ENCODE measurements around the gene ZNF287. TPM values are rescaled to one million over a fixed set of nuclear protein-coding genes. Genes with fewer than 3 reads are reported as not detected.

ZNF287 gene
- total and polyA plus RNA-seq, 7 donors: 1.5 to 10.0 (median 4.3) TPM

DNA sequence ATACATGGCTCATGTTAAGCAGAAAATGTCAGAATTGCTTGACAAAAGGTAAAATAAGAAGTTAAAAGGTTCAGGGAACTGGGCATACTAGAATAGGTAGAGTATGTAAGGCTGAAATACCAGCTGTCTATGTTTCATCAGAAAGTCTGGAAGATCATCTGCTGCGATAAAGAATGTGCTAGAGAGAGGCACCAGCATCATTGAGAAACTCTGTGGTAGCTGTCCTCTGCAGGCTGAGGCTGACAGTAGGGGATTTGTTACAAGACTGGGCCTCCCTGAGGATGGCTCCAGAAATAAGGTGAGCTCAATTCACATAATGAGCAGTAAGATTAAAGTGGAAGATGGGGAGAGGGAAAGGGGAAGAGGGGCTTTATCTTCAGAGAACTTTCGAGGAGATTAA lies 4.5 kb upstream of the ZNF287 start:
- no peaks in the 10 kb centered on the region for H3K27me3 ChIP-seq (ENCODE audit: insufficient read depth in 3 of 3, low read length in 2 of 3)
- DNase-seq: no peak
- H3K27ac ChIP-seq: no peak overlapping the region
- TF ChIP-seq, protein P1, sequence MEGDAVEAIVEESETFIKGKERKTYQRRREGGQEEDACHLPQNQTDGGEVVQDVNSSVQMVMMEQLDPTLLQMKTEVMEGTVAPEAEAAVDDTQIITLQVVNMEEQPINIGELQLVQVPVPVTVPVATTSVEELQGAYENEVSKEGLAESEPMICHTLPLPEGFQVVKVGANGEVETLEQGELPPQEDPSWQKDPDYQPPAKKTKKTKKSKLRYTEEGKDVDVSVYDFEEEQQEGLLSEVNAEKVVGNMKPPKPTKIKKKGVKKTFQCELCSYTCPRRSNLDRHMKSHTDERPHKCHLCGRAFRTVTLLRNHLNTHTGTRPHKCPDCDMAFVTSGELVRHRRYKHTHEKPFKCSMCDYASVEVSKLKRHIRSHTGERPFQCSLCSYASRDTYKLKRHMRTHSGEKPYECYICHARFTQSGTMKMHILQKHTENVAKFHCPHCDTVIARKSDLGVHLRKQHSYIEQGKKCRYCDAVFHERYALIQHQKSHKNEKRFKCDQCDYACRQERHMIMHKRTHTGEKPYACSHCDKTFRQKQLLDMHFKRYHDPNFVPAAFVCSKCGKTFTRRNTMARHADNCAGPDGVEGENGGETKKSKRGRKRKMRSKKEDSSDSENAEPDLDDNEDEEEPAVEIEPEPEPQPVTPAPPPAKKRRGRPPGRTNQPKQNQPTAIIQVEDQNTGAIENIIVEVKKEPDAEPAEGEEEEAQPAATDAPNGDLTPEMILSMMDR (IDR thresholded peaks at IDR 0.05): no peak
- intact Hi-C loops (cut with DNase I): no loop called here
- H3K36me3 ChIP-seq (ENCODE audit: insufficient read depth in 1 of 2, low read depth in 1 of 2): no peaks in the 10 kb centered on the region
- no peak overlapping the region for H3K4me3 ChIP-seq
- 71 to 75% (median 74%) methylated on average over 2 of the region's 2 CpGs for WGBS, 3 donors
- peaks cover 4% of the 10 kb centered on the region for H3K4me1 ChIP-seq
- H3K9me3 ChIP-seq: no peaks in the 10 kb centered on the region
- ATAC-seq: no peak

DNA sequence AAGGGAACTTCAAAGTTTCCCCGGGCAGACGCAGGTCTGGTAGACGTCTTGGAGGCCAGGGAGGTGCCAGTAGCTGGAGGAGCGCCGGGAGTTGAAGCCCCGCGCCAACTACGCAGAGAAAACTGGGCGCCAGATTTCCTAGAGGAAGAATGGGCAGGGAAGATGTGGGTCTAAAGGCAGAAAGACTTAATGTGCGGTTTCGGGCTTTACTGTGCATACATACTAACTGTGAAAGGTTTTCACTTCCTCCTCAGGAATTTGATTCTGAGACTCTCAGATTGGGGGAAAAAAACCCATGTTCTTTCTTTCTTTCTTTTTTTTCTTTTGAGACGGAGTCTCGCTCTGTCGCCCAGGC lies 331 bp upstream of the ZNF287 start:
- TF ChIP-seq, protein P1 (IDR thresholded peaks at IDR 0.05): no peak
- Histone ChIP-seq H3K9me3 (no peaks in the 10 kb centered on the region), H3K36me3 (ENCODE audit: insufficient read depth in 1 of 2, low read depth in 1 of 2) (peaks cover 0 to 26% of the 10 kb centered on the region in 2 donors), H3K4me1 (peaks cover 9% of the 10 kb centered on the region), H3K27me3 (ENCODE audit: insufficient read depth in 3 of 3, low read length in 2 of 3) (no peaks in the 10 kb centered on the region), H3K27ac (no peak overlapping the region), H3K4me3 (peak overlapping the region; percentile 98)
- intact Hi-C loops (cut with DNase I): no loop called here
- whole genome bisulfite sequencing, 3 donors: 21 to 23% (median 23%) methylated on average over 14 of the region's 14 CpGs
- no peak for DNase-seq
- ATAC-seq: no peak

DNA sequence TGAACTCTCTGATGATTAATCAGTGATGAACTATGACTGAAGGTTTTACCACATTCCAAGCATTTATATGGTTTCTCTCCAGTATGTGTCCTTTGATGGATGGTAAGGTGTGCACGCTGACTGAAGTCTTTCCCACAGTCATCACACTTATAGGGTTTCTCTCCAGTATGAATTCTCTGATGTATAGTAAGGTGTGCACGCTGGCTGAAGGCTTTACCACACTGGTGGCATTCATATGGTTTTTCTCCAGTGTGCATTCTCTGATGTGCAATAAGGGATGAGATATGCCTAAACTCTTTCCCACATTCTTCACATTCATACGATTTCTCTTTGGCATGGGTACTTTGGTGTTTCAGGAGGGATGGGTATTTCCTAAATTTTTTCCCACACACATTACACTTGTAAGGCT lies 16.4 kb downstream of the ZNF287 start:
- no peaks in the 10 kb centered on the region for H3K27me3 ChIP-seq (ENCODE audit: insufficient read depth in 3 of 3, low read length in 2 of 3)
- peaks cover 89% of the 10 kb centered on the region for H3K9me3 ChIP-seq
- H3K4me3 ChIP-seq: no peak overlapping the region
- peaks cover 19 to 43% of the 10 kb centered on the region in 2 donors for H3K36me3 ChIP-seq (ENCODE audit: insufficient read depth in 1 of 2, low read depth in 1 of 2)
- no peak overlapping the region for H3K27ac ChIP-seq
- TF ChIP-seq, protein P1 (IDR thresholded peaks at IDR 0.05): no peak
- DNase-seq: no peak
- no peak for ATAC-seq
- intact Hi-C loops (cut with DNase I): no loop called here
- WGBS, 3 donors: 97 to 98% (median 97%) methylated on average over 3 of the region's 3 CpGs
- H3K4me1 ChIP-seq: no peaks in the 10 kb centered on the region

DNA sequence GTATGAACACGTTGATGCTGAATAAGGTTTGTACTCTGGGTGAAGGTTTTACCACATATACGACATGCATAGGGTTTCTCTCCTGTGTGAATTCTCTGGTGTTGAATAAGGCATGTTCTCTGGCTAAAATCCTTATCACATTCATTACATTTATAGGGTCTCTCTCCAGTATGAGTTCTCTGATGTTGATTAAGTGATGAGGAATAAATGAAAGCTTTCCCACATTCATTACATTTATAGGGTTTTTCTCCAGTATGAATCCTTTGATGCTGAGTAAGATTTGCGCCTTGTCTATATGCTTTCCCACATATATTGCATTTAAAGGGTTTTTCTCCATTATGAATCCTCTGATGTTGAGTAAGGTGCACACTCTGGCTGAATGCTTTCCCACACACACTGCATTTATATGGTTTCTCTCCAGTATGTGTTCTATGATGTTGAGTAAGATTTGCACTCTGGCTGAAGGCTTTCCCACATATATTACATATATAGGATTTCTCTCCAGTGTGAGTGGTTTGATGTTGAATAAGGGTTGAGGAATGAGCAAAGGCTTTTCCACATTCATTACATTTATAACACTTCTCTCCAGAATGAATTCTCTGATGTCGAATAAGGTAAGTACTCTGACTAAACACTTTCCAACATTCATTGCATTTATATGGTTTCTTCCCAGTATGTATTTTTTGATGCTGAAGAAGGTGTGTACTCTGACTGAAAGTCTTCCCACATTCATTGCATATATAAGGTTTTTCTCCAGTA lies 16.9 kb downstream of the ZNF287 start:
- WGBS, 3 donors: 96 to 99% (median 97%) methylated on average over 4 of the region's 4 CpGs
- H3K9me3 ChIP-seq: peaks cover 89% of the 10 kb centered on the region
- no peaks in the 10 kb centered on the region for H3K27me3 ChIP-seq (ENCODE audit: insufficient read depth in 3 of 3, low read length in 2 of 3)
- TF ChIP-seq, protein P1 (IDR thresholded peaks at IDR 0.05): no peak
- H3K36me3 ChIP-seq (ENCODE audit: insufficient read depth in 1 of 2, low read depth in 1 of 2): peaks cover 16 to 37% of the 10 kb centered on the region in 2 donors
- no peak for DNase-seq
- ATAC-seq: no peak
- H3K4me3 ChIP-seq: no peak overlapping the region
- H3K27ac ChIP-seq: no peak overlapping the region
- intact Hi-C loops (cut with DNase I): no loop called here
- H3K4me1 ChIP-seq: no peaks in the 10 kb centered on the region

DNA sequence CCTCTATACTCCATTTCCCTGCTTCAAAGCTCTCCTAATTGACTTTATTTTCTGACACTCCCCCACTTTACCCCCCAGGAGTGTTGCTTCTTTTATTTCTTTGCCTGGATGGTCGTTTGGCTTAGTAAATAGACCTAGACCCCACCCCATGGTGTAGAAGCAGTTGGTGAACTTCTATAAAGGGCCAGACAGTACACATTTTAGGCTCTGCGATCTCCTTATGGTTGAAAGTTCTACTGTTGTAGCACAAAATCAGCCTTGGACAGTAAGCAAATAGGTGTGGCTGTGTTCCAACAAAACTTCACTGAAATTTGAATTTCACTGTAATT lies 31.9 kb downstream of the ZNF287 start:
- no peak for DNase-seq
- ATAC-seq: no peak
- TF ChIP-seq, protein P1 (IDR thresholded peaks at IDR 0.05): no peak
- 45 to 48% (median 46%) methylated on average over 2 of the region's 2 CpGs for WGBS, 3 donors
- Histone ChIP-seq H3K9me3 (no peaks in the 10 kb centered on the region), H3K27ac (no peak overlapping the region), H3K4me3 (no peak overlapping the region), H3K36me3 (ENCODE audit: insufficient read depth in 1 of 2, low read depth in 1 of 2) (no peaks in the 10 kb centered on the region), H3K27me3 (ENCODE audit: insufficient read depth in 3 of 3, low read length in 2 of 3) (peaks cover 0 to 2% (median 0%) of the 10 kb centered on the region in 3 donors), H3K4me1 (peaks cover 6% of the 10 kb centered on the region)
- intact Hi-C loops (cut with DNase I): loop anchor here in 1 of 2 donors (5.0 kb wide), 1 partner anchor 50 kb away; no protein-coding TSS in a partner anchor
